Right atrium auricular region (tissue), 2 donors: ENCODE data around the gene SETD4. TPM values are rescaled to one million over a fixed set of nuclear protein-coding genes. Genes with fewer than 3 reads are reported as not detected.

Experiments used
- DNase-seq: peaks from one replicate; pipeline ENCODE4 v3.0.0-alpha.2; 2019; ENCODE audit warnings: low spot score
- H3K27ac ChIP-seq, 2 donors: fragments of 200-600 bp; sonication (generic); 1 replicate in 1 of 2; 2 replicates in 1 of 2; pipeline ENCODE4 v1.5.1; 2016 to 2019
- H3K27me3 ChIP-seq, 2 donors: fragments of 200-600 bp; sonication (generic); one replicate each; pipeline versions ENCODE4 v1.5.1 to v1.6.0; 2017 to 2019
- H3K36me3 ChIP-seq: fragments of 200-600 bp; sonication (generic); one replicate; pipeline ENCODE4 v1.5.1; 2016
- H3K4me1 ChIP-seq, 2 donors: fragments of 200-600 bp; sonication (generic); one replicate each; pipeline versions ENCODE4 v1.5.1 to v1.6.0; 2017 to 2019
- H3K4me3 ChIP-seq, 2 donors: fragments of 200-600 bp; sonication (generic); 1 replicate in 1 of 2; 2 replicates in 1 of 2; pipeline ENCODE4 v1.5.1; 2017 to 2019; ENCODE audit warnings: mild to moderate bottlenecking in 1 of 2, moderate library complexity in 1 of 2
- H3K9me3 ChIP-seq, 2 donors: fragments of 200-600 bp; sonication (generic); one replicate each; pipeline ENCODE4 v1.5.1; 2019
- total RNA-seq, 2 donors: library from RNA; depleted of rRNA; stranded (reverse); fragments of >200 nt; gene quantifications; one replicate each; pipeline ENCODE4 v1.1.0, GENCODE V29; 2016
- TF ChIP-seq, protein P1 (sequence below), 2 donors: fragments of 200-600 bp; sonication (generic); IDR thresholded peaks; one replicate each; pipeline ENCODE4 v1.5.1; 2019; ENCODE audit warnings: antibody characterized with exemption in 2 of 2

Gene SETD4
- total RNA-seq, 2 donors from 2014 or later = 6.3 to 7.6 TPM

DNA sequence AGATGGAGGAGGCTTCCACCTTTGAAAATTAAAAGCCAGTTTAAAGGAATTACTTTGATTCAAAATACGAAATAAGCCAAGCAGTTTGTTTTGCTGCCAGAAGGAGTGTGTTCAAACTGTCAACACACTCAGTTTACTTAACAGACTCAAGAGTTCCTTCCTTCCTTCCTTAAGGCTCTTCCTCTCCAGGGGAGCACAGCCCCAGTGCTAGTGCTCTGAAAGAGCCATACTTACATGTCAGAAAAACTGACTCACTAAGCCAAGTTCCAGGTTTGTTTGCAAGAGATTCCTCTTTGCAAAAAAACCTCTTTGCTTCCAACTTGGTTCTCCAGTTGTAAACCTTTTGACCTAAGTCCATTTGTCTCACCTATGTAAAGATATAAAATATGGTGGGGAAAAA, 14.3 kb downstream of the SETD4 start:
- Histone ChIP-seq H3K36me3 (peaks cover 76% of the 10 kb centered on the region), H3K4me3 (no peak overlapping the region), H3K4me1 (no peaks in the 10 kb centered on the region), H3K9me3 (no peaks in the 10 kb centered on the region), H3K27ac (no peak overlapping the region), H3K27me3 (no peaks in the 10 kb centered on the region)
- DNase-seq = no peak
- TF ChIP-seq, protein P1, sequence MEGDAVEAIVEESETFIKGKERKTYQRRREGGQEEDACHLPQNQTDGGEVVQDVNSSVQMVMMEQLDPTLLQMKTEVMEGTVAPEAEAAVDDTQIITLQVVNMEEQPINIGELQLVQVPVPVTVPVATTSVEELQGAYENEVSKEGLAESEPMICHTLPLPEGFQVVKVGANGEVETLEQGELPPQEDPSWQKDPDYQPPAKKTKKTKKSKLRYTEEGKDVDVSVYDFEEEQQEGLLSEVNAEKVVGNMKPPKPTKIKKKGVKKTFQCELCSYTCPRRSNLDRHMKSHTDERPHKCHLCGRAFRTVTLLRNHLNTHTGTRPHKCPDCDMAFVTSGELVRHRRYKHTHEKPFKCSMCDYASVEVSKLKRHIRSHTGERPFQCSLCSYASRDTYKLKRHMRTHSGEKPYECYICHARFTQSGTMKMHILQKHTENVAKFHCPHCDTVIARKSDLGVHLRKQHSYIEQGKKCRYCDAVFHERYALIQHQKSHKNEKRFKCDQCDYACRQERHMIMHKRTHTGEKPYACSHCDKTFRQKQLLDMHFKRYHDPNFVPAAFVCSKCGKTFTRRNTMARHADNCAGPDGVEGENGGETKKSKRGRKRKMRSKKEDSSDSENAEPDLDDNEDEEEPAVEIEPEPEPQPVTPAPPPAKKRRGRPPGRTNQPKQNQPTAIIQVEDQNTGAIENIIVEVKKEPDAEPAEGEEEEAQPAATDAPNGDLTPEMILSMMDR (IDR thresholded peaks at IDR 0.05) = no peak

- no peak for DNase-seq
Observed at GRCh38 chr21:36044056-36044455, 16.3 kb downstream of the SETD4 start.

DNA sequence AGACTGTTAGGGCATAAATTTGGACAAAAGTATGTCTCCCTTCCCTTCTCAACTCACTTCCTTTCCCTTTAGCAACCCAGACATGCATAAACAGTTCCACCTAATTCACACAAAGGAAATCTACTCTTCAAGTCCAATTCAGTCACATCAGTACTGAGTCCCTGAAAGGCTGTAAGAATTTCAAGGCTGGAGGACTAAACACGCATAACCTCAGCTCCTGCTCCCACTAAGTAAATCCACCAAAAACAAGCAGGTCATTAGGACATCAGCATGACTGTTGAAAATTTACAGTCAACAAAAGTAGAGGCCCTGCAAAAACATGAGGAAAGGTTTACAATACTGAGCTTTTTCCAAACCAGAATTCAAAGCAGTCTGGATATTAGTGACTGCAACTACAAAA, 18.4 kb downstream of the SETD4 start:
- TF ChIP-seq, protein P1 (IDR thresholded peaks at IDR 0.05) = no peak
- no peak overlapping the region for H3K4me3 ChIP-seq
- H3K9me3 ChIP-seq = no peaks in the 10 kb centered on the region
- no peak for DNase-seq
- peaks cover 84% of the 10 kb centered on the region for H3K36me3 ChIP-seq
- H3K27ac ChIP-seq = no peak overlapping the region
- H3K27me3 ChIP-seq = no peaks in the 10 kb centered on the region
- H3K4me1 ChIP-seq = no peaks in the 10 kb centered on the region

More at GRCh38 chr21:36044056-36044455, 16.3 kb downstream of the SETD4 start:
- Histone ChIP-seq H3K4me3 (no peak overlapping the region), H3K36me3 (peaks cover 78% of the 10 kb centered on the region), H3K4me1 (no peaks in the 10 kb centered on the region), H3K27ac (no peak overlapping the region), H3K9me3 (no peaks in the 10 kb centered on the region), H3K27me3 (no peaks in the 10 kb centered on the region)
- TF ChIP-seq, protein P1 (IDR thresholded peaks at IDR 0.05) = no peak

DNA sequence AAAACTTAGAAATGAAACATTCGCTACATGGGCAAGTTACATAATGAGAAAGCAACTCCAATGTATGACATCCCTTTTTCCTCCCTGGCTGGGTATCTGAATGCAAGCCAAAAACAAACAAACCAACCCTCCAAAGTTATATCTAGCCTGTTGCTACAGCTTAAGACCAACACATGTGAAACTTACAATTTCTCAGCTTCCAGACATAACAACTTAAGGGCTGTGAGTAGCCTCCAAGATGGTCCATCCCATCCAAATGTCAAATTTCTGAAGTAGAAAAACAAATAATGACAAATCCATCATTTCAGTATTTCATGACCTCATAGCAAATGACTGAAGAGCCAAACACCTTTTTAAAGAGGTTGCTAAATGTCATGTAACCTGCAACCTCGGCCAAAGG, 19.9 kb downstream of the SETD4 start:
- Histone ChIP-seq H3K36me3 (peaks cover 76% of the 10 kb centered on the region), H3K27me3 (no peaks in the 10 kb centered on the region), H3K9me3 (no peaks in the 10 kb centered on the region), H3K4me1 (no peaks in the 10 kb centered on the region), H3K4me3 (no peak overlapping the region), H3K27ac (no peak overlapping the region)
- DNase-seq = no peak
- TF ChIP-seq, protein P1 (IDR thresholded peaks at IDR 0.05) = no peak

GRCh38 chr21:36039861-36040260, 20.5 kb downstream of the SETD4 start:
- Histone ChIP-seq H3K4me3 (no peak overlapping the region), H3K27me3 (no peaks in the 10 kb centered on the region), H3K36me3 (peaks cover 72% of the 10 kb centered on the region), H3K27ac (no peak overlapping the region), H3K9me3 (no peaks in the 10 kb centered on the region), H3K4me1 (no peaks in the 10 kb centered on the region)
- TF ChIP-seq, protein P1 (IDR thresholded peaks at IDR 0.05) = no peak
- no peak for DNase-seq
